ENCODE data around the gene CEP170B.

DNA sequence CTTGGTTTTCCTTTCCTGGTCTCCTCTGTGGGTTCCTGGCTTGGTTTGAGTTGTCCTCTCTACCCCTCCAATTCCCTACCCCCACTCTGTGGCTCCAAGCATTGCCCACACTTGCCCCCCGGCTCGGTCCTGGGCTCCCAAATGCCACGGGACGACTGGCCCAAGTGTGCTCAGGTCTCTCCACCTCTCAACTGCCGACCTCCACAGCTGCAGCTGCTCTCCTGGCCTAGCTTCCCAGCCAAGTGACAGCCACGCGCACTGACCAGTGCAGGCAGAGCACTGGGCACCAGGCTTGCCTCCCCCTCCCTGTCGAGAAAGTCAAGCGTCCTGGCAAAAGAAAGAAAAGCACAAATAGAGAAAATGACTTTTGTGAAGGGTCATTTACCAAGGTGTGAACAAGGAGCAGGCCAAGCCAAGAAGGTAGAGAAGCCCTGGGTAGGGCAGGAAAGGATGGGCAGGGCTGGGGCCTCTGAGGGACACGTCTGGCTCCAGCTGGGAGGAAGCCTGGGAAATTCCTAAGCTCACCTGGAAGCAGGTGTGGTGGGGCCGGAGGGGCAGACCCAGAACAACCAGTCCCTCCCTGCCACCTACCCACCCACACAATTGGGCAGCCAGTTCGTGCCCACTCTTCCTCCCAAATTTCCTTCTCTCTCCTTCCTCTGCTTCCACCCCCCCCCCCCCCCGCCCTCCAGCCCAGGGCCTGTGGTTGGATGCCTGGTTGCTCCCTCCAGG, 1.8 kb upstream of the CEP170B start:
- no peak for TF ChIP-seq YY1 (IDR thresholded peaks at IDR 0.05; ENCODE audit: insufficient read depth, insufficient read length)
- TF ChIP-seq SUZ12 (IDR thresholded peaks at IDR 0.05; ENCODE audit: extremely low read depth, insufficient read depth, insufficient read length) = no peak
- no peak for TF ChIP-seq ZNF274 (IDR thresholded peaks at IDR 0.05; ENCODE audit: low read depth, low read length)
